HL-60 (cell line): Measurements from ENCODE around the gene SMOC1.

Experiments
- DNase-seq, 2 experiments: peaks; one replicate each; pipeline ENCODE4 v3.0.0-alpha.2; 2010 to 2020; ENCODE audit warnings: low read depth in 1 of 2, low spot score in 1 of 2
- H3K27ac ChIP-seq: fragments of 250-450 bp; sonication (Bioruptor Pico); replicated peaks from 2 replicates; pipeline ENCODE4 v1.5.1; 2020; ENCODE audit warnings: mild to moderate bottlenecking, moderate library complexity
- H3K27me3 ChIP-seq: fragments of 250-450 bp; sonication (Bioruptor Pico); 2 replicates; pipeline ENCODE4 v1.5.1; 2021; ENCODE audit warnings: mild to moderate bottlenecking, moderate library complexity; ENCODE audit not compliant: insufficient read depth, poor library complexity, severe bottlenecking
- H3K4me3 ChIP-seq: replicated peaks from 2 replicates; pipeline ENCODE4 v1.5.1; 2011; ENCODE audit warnings: mild to moderate bottlenecking, control low read depth, low read length; ENCODE audit not compliant: insufficient read depth
- GABPA ChIP-seq: IDR thresholded peaks from 2 replicates; pipeline ENCODE4 v1.6.1; 2012; ENCODE audit warnings: low read depth
- POLR2AphosphoS5 ChIP-seq: IDR thresholded peaks from 2 replicates; pipeline ENCODE4 v1.6.1; 2012; ENCODE audit warnings: low read depth
- SPI1 ChIP-seq: IDR thresholded peaks from 2 replicates; pipeline ENCODE4 v1.6.1; 2012; ENCODE audit warnings: low read depth, mild to moderate bottlenecking, borderline replicate concordance
- TF ChIP-seq, protein P1 (sequence below): IDR thresholded peaks from one replicate; pipeline ENCODE4 v1.5.1; 2011; ENCODE audit warnings: low read length, control low read depth, inconsistent platforms; ENCODE audit not compliant: insufficient read depth
- TF ChIP-seq, protein P2 (sequence below): IDR thresholded peaks from 2 replicates; pipeline ENCODE4 v1.6.1; 2012; ENCODE audit warnings: low read depth; ENCODE audit not compliant: insufficient replicate concordance

The SMOC1 gene

GRCh38 chr14:69945347-69945746 lies 66.1 kb downstream of the SMOC1 start:
- Histone ChIP-seq H3K4me3 (no peak overlapping the region), H3K27me3 (no peaks in the 10 kb centered on the region), H3K27ac (no peak overlapping the region)
- no peak for DNase-seq
- TF ChIP-seq, protein P1, sequence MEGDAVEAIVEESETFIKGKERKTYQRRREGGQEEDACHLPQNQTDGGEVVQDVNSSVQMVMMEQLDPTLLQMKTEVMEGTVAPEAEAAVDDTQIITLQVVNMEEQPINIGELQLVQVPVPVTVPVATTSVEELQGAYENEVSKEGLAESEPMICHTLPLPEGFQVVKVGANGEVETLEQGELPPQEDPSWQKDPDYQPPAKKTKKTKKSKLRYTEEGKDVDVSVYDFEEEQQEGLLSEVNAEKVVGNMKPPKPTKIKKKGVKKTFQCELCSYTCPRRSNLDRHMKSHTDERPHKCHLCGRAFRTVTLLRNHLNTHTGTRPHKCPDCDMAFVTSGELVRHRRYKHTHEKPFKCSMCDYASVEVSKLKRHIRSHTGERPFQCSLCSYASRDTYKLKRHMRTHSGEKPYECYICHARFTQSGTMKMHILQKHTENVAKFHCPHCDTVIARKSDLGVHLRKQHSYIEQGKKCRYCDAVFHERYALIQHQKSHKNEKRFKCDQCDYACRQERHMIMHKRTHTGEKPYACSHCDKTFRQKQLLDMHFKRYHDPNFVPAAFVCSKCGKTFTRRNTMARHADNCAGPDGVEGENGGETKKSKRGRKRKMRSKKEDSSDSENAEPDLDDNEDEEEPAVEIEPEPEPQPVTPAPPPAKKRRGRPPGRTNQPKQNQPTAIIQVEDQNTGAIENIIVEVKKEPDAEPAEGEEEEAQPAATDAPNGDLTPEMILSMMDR: no peak
- TF ChIP-seq SPI1 (no peak), POLR2AphosphoS5 (no peak)

- no peak overlapping the region for H3K27ac ChIP-seq
- no peaks in the 10 kb centered on the region for H3K27me3 ChIP-seq
- no peak overlapping the region for H3K4me3 ChIP-seq
- TF ChIP-seq, protein P2, sequence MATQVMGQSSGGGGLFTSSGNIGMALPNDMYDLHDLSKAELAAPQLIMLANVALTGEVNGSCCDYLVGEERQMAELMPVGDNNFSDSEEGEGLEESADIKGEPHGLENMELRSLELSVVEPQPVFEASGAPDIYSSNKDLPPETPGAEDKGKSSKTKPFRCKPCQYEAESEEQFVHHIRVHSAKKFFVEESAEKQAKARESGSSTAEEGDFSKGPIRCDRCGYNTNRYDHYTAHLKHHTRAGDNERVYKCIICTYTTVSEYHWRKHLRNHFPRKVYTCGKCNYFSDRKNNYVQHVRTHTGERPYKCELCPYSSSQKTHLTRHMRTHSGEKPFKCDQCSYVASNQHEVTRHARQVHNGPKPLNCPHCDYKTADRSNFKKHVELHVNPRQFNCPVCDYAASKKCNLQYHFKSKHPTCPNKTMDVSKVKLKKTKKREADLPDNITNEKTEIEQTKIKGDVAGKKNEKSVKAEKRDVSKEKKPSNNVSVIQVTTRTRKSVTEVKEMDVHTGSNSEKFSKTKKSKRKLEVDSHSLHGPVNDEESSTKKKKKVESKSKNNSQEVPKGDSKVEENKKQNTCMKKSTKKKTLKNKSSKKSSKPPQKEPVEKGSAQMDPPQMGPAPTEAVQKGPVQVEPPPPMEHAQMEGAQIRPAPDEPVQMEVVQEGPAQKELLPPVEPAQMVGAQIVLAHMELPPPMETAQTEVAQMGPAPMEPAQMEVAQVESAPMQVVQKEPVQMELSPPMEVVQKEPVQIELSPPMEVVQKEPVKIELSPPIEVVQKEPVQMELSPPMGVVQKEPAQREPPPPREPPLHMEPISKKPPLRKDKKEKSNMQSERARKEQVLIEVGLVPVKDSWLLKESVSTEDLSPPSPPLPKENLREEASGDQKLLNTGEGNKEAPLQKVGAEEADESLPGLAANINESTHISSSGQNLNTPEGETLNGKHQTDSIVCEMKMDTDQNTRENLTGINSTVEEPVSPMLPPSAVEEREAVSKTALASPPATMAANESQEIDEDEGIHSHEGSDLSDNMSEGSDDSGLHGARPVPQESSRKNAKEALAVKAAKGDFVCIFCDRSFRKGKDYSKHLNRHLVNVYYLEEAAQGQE: no peak
- TF ChIP-seq POLR2AphosphoS5 (no peak), SPI1 (no peak), GABPA (no peak)
- TF ChIP-seq, protein P1: no peak
- no peak for DNase-seq
These were observed 66.7 kb downstream of the SMOC1 start for GRCh38 chr14:69945912-69946311.

DNA sequence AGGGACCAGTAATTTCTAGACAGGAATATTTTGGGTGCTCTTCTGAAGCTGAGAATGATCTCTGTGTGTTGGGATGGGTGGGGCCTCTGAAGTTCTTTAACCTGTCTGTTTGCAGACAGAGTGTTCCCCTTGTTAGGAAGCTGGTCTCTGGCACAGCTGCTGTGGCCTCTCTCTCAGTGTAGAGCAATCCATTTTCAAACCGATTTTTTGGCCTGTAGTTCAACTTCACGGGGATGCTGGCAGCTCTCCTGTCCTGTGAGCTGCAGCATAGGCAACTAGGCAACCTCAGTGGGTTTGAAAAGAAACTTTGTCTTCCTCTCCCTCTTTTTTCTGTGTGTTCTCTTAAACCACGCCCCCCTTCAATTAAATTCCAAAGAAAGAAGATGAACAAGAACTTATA lies 69.1 kb downstream of the SMOC1 start:
- H3K4me3 ChIP-seq: no peak overlapping the region
- DNase-seq: no peak
- H3K27ac ChIP-seq: no peak overlapping the region
- no peaks in the 10 kb centered on the region for H3K27me3 ChIP-seq
- no peak for TF ChIP-seq GABPA
- TF ChIP-seq SPI1: no peak
- TF ChIP-seq, protein P1: no peak
- no peak for TF ChIP-seq POLR2AphosphoS5
- TF ChIP-seq, protein P2: no peak

- TF ChIP-seq POLR2AphosphoS5: no peak
- TF ChIP-seq SPI1: no peak
- TF ChIP-seq, protein P1: no peak
- TF ChIP-seq, protein P2: no peak
- Histone ChIP-seq H3K27me3 (no peaks in the 10 kb centered on the region), H3K4me3 (no peak overlapping the region), H3K27ac (no peak overlapping the region)
- DNase-seq: no peak
These were observed 72.0 kb downstream of the SMOC1 start for GRCh38 chr14:69951263-69951662.
